IMR-90 (cell line): ENCODE measurements around the gene TMEM223. TPM values are rescaled to one million over a fixed set of nuclear protein-coding genes. Genes with fewer than 3 reads are reported as not detected.

Experiments used
- ATAC-seq: fragments of 200-7000 bp; cut with Tn5 transposase; 2 replicates; pipeline ENCODE4 v1.9.1; 2020; ENCODE audit warnings: low read depth, mild to moderate bottlenecking, moderate library complexity
- BruUV-seq: library from RNA; stranded (reverse); fragments of 400-500 nt; replicated peaks from 2 replicates; lab custom pipeline; 2021; lab: Mats Ljungman, UMichigan
- CTCF ChIA-PET: fragments of 300-600 bp; formaldehyde crosslinking; extraction: SDS; loops from one replicate; lab custom pipeline; 2021; ENCODE audit warnings: antibody characterized with exemption; lab: Yijun Ruan, JAX
- POLR2A ChIA-PET: fragments of 300-600 bp; sonication (Branson Sonifier 250); formaldehyde crosslinking; loops from one replicate; lab custom pipeline; 2022; ENCODE audit warnings: antibody characterized with exemption; ENCODE audit not compliant: unreplicated experiment; lab: Charles Lee
- DNase-seq: peaks from one replicate; pipeline ENCODE4 v3.0.0; 2013
- H2AFZ ChIP-seq: replicated peaks from 2 replicates; pipeline ENCODE3; 2013; ENCODE audit warnings: low read length, mild to moderate bottlenecking; ENCODE audit not compliant: poor library complexity
- H2AK5ac ChIP-seq: 2 replicates; pipeline ENCODE4 v1.6.1; 2013; ENCODE audit warnings: low read depth, low read length, inconsistent platforms
- H2AK9ac ChIP-seq: replicated peaks from 2 replicates; pipeline ENCODE3; 2013; ENCODE audit warnings: mild to moderate bottlenecking, low read depth, low read length, moderate library complexity; ENCODE audit not compliant: poor library complexity
- H2BK120ac ChIP-seq: 2 replicates; pipeline ENCODE4 v1.6.1; 2013; ENCODE audit warnings: low read depth, low read length, inconsistent platforms
- H2BK15ac ChIP-seq: 3 replicates; pipeline ENCODE4 v1.6.1; 2013; ENCODE audit warnings: low read depth, low read length, inconsistent platforms
- H2BK20ac ChIP-seq: 2 replicates; pipeline ENCODE4 v1.6.1; 2013; ENCODE audit warnings: low read depth, mild to moderate bottlenecking, inconsistent platforms, low read length, moderate library complexity
- H2BK5ac ChIP-seq: 2 replicates; pipeline ENCODE4 v1.6.1; 2013; ENCODE audit warnings: mild to moderate bottlenecking, low read depth, low read length, inconsistent platforms; ENCODE audit not compliant: poor library complexity, severe bottlenecking
- H3K14ac ChIP-seq: replicated peaks from 2 replicates; pipeline ENCODE4 v1.6.1; 2013; ENCODE audit warnings: low read depth, low read length, inconsistent platforms
- H3K18ac ChIP-seq: 2 replicates; pipeline ENCODE4 v1.6.1; 2013; ENCODE audit warnings: low read depth, low read length, control low read depth
- H3K23ac ChIP-seq: 2 replicates; pipeline ENCODE4 v1.6.1; 2013; ENCODE audit warnings: low read depth, low read length, inconsistent platforms
- H3K27ac ChIP-seq: 2 replicates; pipeline ENCODE4 v1.5.1; 2013; ENCODE audit warnings: mild to moderate bottlenecking, control low read depth, low read length; ENCODE audit not compliant: insufficient read depth
- H3K27me3 ChIP-seq: 2 replicates; pipeline ENCODE4 v1.6.1; 2013; ENCODE audit warnings: low read length; ENCODE audit not compliant: control insufficient read depth, insufficient read depth
- H3K36me3 ChIP-seq: 2 replicates; pipeline ENCODE4 v1.6.1; 2013; ENCODE audit warnings: low read length, mixed read lengths; ENCODE audit not compliant: control insufficient read depth, insufficient read depth
- H3K4ac ChIP-seq: 2 replicates; pipeline ENCODE4 v1.6.1; 2013; ENCODE audit warnings: low read depth, low read length, inconsistent platforms
- H3K4me1 ChIP-seq: 2 replicates; pipeline ENCODE4 v1.6.1; 2013; ENCODE audit warnings: low read length, mixed read lengths; ENCODE audit not compliant: control insufficient read depth, insufficient read depth
- H3K4me2 ChIP-seq: 2 replicates; pipeline ENCODE4 v1.6.1; 2013; ENCODE audit warnings: low read depth, mild to moderate bottlenecking, control low read depth, low read length, moderate library complexity
- H3K4me3 ChIP-seq: 2 replicates; pipeline ENCODE4 v1.5.1; 2013; ENCODE audit warnings: low read depth, mild to moderate bottlenecking, control low read depth, low read length, moderate library complexity; ENCODE audit not compliant: insufficient read depth
- H3K56ac ChIP-seq: 2 replicates; pipeline ENCODE4 v1.6.1; 2013; ENCODE audit warnings: low read length, inconsistent platforms; ENCODE audit not compliant: insufficient read depth; ENCODE audit errors: extremely low read depth
- H3K79me1 ChIP-seq, 2 experiments: 2 replicates each; pipeline ENCODE4 v1.6.1; 2013; ENCODE audit warnings: low read length in 2 of 2, inconsistent platforms in 1 of 2, low read depth in 1 of 2
- H3K9ac ChIP-seq: 2 replicates; pipeline ENCODE4 v1.6.1; 2013; ENCODE audit warnings: low read depth, low read length, control low read depth
- H3K9me1 ChIP-seq: 2 replicates; pipeline ENCODE4 v1.6.1; 2013; ENCODE audit warnings: low read length, inconsistent platforms; ENCODE audit not compliant: insufficient read depth
- H3K9me3 ChIP-seq: 2 replicates; pipeline ENCODE4 v1.6.1; 2013; ENCODE audit warnings: low read length; ENCODE audit not compliant: control insufficient read depth, insufficient read depth
- H4K20me1 ChIP-seq: 2 replicates; pipeline ENCODE4 v1.6.1; 2013; ENCODE audit warnings: low read length, inconsistent platforms; ENCODE audit not compliant: insufficient read depth
- H4K5ac ChIP-seq: 2 replicates; pipeline ENCODE4 v1.6.1; 2013; ENCODE audit warnings: mild to moderate bottlenecking, low read depth, low read length, control low read depth
- H4K8ac ChIP-seq, 2 experiments: 2 replicates each; pipeline ENCODE4 v1.6.1; 2013; ENCODE audit warnings: low read depth in 2 of 2, low read length in 2 of 2, control low read depth in 1 of 2, inconsistent platforms in 1 of 2
- H4K91ac ChIP-seq: 2 replicates; pipeline ENCODE4 v1.6.1; 2013; ENCODE audit warnings: low read depth, low read length, inconsistent platforms; ENCODE audit not compliant: insufficient read depth
- BHLHE40 ChIP-seq: fragments of 150-350 bp; IDR thresholded peaks from 2 replicates; pipeline ENCODE4 v1.6.1; 2016; ENCODE audit warnings: mild to moderate bottlenecking, low read depth, low read length
- CEBPB ChIP-seq: IDR thresholded peaks from 2 replicates; pipeline ENCODE4 v1.6.1; 2012; ENCODE audit warnings: low read depth, low read length, improper control_type of control experiment
- CHD1 ChIP-seq: IDR thresholded peaks from 2 replicates; pipeline ENCODE4 v1.6.1; 2012; ENCODE audit warnings: low read depth, low read length, improper control_type of control experiment
- CTCF ChIP-seq: conservative IDR thresholded peaks from 2 replicates; pipeline ENCODE4 v1.5.1; 2012; ENCODE audit warnings: mild to moderate bottlenecking, low read depth, low read length, improper control_type of control experiment
- ELK1 ChIP-seq: fragments of 150-350 bp; IDR thresholded peaks from 2 replicates; pipeline ENCODE4 v1.6.1; 2016; ENCODE audit warnings: low read depth, mild to moderate bottlenecking, low read length, moderate library complexity, borderline replicate concordance
- FOS ChIP-seq: fragments of 150-350 bp; IDR thresholded peaks from 2 replicates; pipeline ENCODE4 v1.6.1; 2016; ENCODE audit warnings: low read depth, low read length
- MAFK ChIP-seq: IDR thresholded peaks from 2 replicates; pipeline ENCODE4 v1.6.1; 2012; ENCODE audit warnings: low read depth, low read length, improper control_type of control experiment
- MAZ ChIP-seq: IDR thresholded peaks from 2 replicates; pipeline ENCODE4 v1.6.1; 2012; ENCODE audit warnings: low read depth, mild to moderate bottlenecking, low read length, improper control_type of control experiment, moderate library complexity, borderline replicate concordance
- MXI1 ChIP-seq: IDR thresholded peaks from 2 replicates; pipeline ENCODE4 v1.6.1; 2012; ENCODE audit warnings: low read depth, mild to moderate bottlenecking, low read length, moderate library complexity, borderline replicate concordance
- NFE2L2 ChIP-seq: fragments of 150-350 bp; IDR thresholded peaks from 2 replicates; pipeline ENCODE4 v1.6.1; 2016; ENCODE audit warnings: low read depth, mild to moderate bottlenecking, low read length
- POLR2A ChIP-seq: IDR thresholded peaks from 2 replicates; pipeline ENCODE4 v1.6.1; 2012; ENCODE audit warnings: mild to moderate bottlenecking, low read depth, low read length
- RAD21 ChIP-seq: IDR thresholded peaks from 2 replicates; pipeline ENCODE4 v1.6.1; 2012; ENCODE audit warnings: low read length, improper control_type of control experiment
- RCOR1 ChIP-seq: IDR thresholded peaks from 2 replicates; pipeline ENCODE4 v1.6.1; 2012; ENCODE audit warnings: mild to moderate bottlenecking, low read length, improper control_type of control experiment; ENCODE audit not compliant: insufficient replicate concordance
- RFX5 ChIP-seq: IDR thresholded peaks from 2 replicates; pipeline ENCODE4 v1.8.0; 2012; ENCODE audit warnings: low read depth, mild to moderate bottlenecking, low read length, moderate library complexity
- SMC3 ChIP-seq: fragments of 150-350 bp; IDR thresholded peaks from 2 replicates; pipeline ENCODE4 v1.6.1; 2016; ENCODE audit warnings: low read depth, mild to moderate bottlenecking, antibody characterized with exemption, low read length, moderate library complexity
- USF2 ChIP-seq: fragments of 150-350 bp; IDR thresholded peaks from 2 replicates; pipeline ENCODE4 v1.6.1; 2017; ENCODE audit warnings: mild to moderate bottlenecking, antibody characterized with exemption, low read length, low read depth
- WGBS, 2 experiments: methylation state at CpG; one replicate each; pipeline versions ENCODE4 v1.1.5 to v1.1.7; 2013; ENCODE audit warnings: missing lambda C conversion rate in 2 of 2; ENCODE audit not compliant: insufficient read length in 1 of 2; ENCODE audit errors: extremely low coverage in 2 of 2; 5-methylcytosine and 5-hydroxymethylcytosine counted together
- dilution Hi-C: fragments of 300-500 bp; cut with HindIII; formaldehyde crosslinking; loops from one replicate; pipeline ENCODE4 v1.14.3; 2018; ENCODE audit warnings: low sequenced_read_pairs; ENCODE audit not compliant: unreplicated experiment
- in situ Hi-C: fragments of 300-500 bp; cut with MboI; formaldehyde crosslinking; loops from 3 replicates; pipeline ENCODE4 v1.14.3; 2019; ENCODE audit warnings: low sequenced_read_pairs, inconsistent platforms, mixed read lengths
- intact Hi-C: fragments of 100-400 bp; cut with micrococcal nuclease; formaldehyde crosslinking; loops from 2 replicates; pipeline ENCODE4 v1.10.0; 2022
- polyA plus RNA-seq, 3 experiments: library from polyadenylated mRNA; depleted of rRNA; stranded (reverse); fragments of >200 nt; gene quantifications; 2 replicates each; pipeline ENCODE4 v1.2.3, GENCODE V29; 2012; ENCODE audit warnings: low replicate concordance in 1 of 3
- total RNA-seq: library from RNA; depleted of rRNA; stranded (reverse); fragments of >200 nt; gene quantifications from 2 replicates; pipeline ENCODE4 v1.2.3, GENCODE V29; 2012

TMEM223 gene
- total and polyA plus RNA-seq, 2 of the 4 experiments (the other 2 are of a cell fraction): 9.7 to 15.7 TPM

- H3K27ac ChIP-seq: no peak overlapping the region
- in situ Hi-C loops: no loop called here
- POLR2A ChIA-PET: no interaction called here
Observed at GRCh38 chr11:62747475-62748160, 44.2 kb downstream of the TMEM223 start.

More at GRCh38 chr11:62747475-62748160, 44.2 kb downstream of the TMEM223 start:
- Histone ChIP-seq H3K79me1 (peaks cover 11 to 28% of the 10 kb centered on the region in 2 experiments), H2BK15ac (no peak overlapping the region), H2BK120ac (no peak overlapping the region), H2AK5ac (no peak overlapping the region), H3K9me1 (no peaks in the 10 kb centered on the region), H3K9ac (no peak overlapping the region), H3K18ac (no peak overlapping the region), H3K4me3 (no peak overlapping the region), H4K20me1 (no peaks in the 10 kb centered on the region), H2AFZ (no peak overlapping the region), H3K27me3 (no peaks in the 10 kb centered on the region), H3K9me3 (no peaks in the 10 kb centered on the region), H2BK5ac (no peak overlapping the region), H2BK20ac (no peak overlapping the region), H4K5ac (no peak overlapping the region), H2AK9ac (no peak overlapping the region), H4K8ac (no peak overlapping the region), H3K56ac (no peak overlapping the region), H3K14ac (no peak overlapping the region), H3K4me2 (no peak overlapping the region), H3K4me1 (no peaks in the 10 kb centered on the region), H4K91ac (no peak overlapping the region), H3K23ac (no peak overlapping the region), H3K36me3 (peaks cover 9% of the 10 kb centered on the region), H3K4ac (no peak overlapping the region)
- DNase-seq: no peak
- ATAC-seq: no peak; the same call in 1 of the 2 replicates
- no peak for TF ChIP-seq FOS
- TF ChIP-seq CTCF: no peak
- no peak for TF ChIP-seq USF2
- no peak for TF ChIP-seq ELK1
- TF ChIP-seq RCOR1: no peak
- TF ChIP-seq NFE2L2: no peak
- TF ChIP-seq CHD1: no peak
- no peak for TF ChIP-seq POLR2A
- no peak for TF ChIP-seq BHLHE40
- no peak for TF ChIP-seq MAFK
- no peak for TF ChIP-seq MXI1
- TF ChIP-seq MAZ: no peak
- no peak for TF ChIP-seq SMC3
- TF ChIP-seq CEBPB: no peak
- no peak for TF ChIP-seq RFX5
- no peak for TF ChIP-seq RAD21
- intact Hi-C loops (no loop called here), dilution Hi-C loops (no loop called here)
- BruUV-seq: no TSS peak
- CTCF ChIA-PET: interaction anchor here (1.4 kb wide), 1 partner anchor 39 kb away, joined by 5 read pairs; the partner anchor contains the start of gene TMEM179B
- WGBS, 2 experiments: no CpG with 5 or more reads among the region's 9 CpGs
